Urothelium cell line (cell line): ENCODE measurements around the gene DOCK1.

Experiments used
- DNase-seq: peaks from one replicate; pipeline ENCODE4 v3.0.0; 2011; ENCODE audit warnings: low spot score, mixed read lengths
- FAIRE-seq: peaks from 2 replicates; lab custom pipeline; 2011; peaks lifted over from hg19 to GRCh38; lab: Jason Lieb, UNC

Gene DOCK1

GRCh38 chr10:127326883-127327282 lies 421.7 kb downstream of the DOCK1 start:
- DNase-seq (no peak), FAIRE-seq (no peak)

DNA sequence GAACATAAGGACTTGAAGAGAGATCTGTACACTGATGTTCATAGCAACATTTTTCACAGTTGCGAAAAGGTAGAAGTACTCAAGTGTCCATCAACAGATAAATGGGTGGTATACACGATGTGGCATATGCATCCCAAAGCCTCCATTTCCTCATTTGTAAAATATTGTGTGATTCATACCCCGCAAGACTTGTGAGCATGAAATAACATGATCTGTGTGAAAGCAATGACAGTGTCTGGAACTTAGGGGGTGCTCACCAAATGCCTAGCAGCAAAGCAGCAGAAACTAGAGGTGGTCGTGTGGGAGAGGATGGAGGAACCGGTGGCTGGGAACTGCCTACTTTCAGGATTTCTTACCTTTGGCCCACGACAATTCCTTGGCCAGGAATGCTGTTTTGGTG lies 426.5 kb downstream of the DOCK1 start:
- DNase-seq (no peak), FAIRE-seq (no peak)

- DNase-seq (no peak), FAIRE-seq (no peak)
Measured at GRCh38 chr10:127332631-127333030, 427.4 kb downstream of the DOCK1 start.

GRCh38 chr10:127337801-127338200 lies 432.6 kb downstream of the DOCK1 start:
- DNase-seq = no peak
- no peak for FAIRE-seq

DNA sequence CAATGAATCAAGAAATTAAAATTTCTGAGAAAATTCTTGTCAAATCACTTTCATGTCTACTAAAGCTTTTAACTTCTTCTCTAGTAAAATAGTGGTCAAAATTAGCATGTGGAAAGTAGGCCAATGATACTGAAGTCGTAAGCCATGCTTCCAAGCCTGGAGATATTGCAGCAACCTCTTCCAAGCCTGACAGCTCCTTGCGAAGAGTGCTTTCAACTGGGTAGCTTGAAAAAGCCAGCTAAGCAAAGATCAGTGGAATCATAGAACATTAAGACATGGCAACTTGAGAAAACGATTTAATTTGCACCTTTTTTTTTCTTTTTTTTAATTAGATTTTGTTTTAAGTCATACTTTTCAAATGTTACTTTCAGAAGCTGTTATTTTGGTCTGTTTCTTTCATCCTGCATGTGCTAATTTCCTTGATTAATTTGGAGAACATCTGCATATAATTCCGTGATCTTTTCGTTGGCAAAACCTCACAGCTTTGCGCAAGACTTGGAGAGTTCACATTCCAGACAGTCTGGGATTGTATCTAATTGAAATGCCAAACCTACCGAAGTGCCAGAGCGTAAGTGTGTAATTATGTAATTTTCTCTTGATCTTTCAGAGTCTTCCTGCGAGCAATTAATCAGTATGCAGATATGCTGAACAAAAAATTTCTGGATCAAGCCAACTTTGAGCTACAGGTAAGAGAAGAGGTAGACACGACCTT lies 433.3 kb downstream of the DOCK1 start:
- no peak for DNase-seq

GRCh38 chr10:127343821-127344220 lies 438.6 kb downstream of the DOCK1 start:
- no peak for DNase-seq
- FAIRE-seq = no peak

More for the DNA sequence above, 433.3 kb downstream of the DOCK1 start:
- FAIRE-seq = no peak

- no peak for DNase-seq
- no peak for FAIRE-seq
Measured at GRCh38 chr10:127344346-127344745, 439.1 kb downstream of the DOCK1 start.

GRCh38 chr10:127345231-127345965 lies 440.2 kb downstream of the DOCK1 start:
- DNase-seq (no peak), FAIRE-seq (no peak)

- DNase-seq (no peak), FAIRE-seq (no peak)
Measured at GRCh38 chr10:127346604-127347003, 441.4 kb downstream of the DOCK1 start.

- DNase-seq (no peak), FAIRE-seq (no peak)
Measured at GRCh38 chr10:127347202-127347959, 442.2 kb downstream of the DOCK1 start.

- DNase-seq (no peak), FAIRE-seq (no peak)
Measured at GRCh38 chr10:127349737-127350136, 444.5 kb downstream of the DOCK1 start.

GRCh38 chr10:127351542-127351941 lies 446.3 kb downstream of the DOCK1 start:
- no peak for DNase-seq
- no peak for FAIRE-seq

- DNase-seq (no peak), FAIRE-seq (no peak)
Measured at GRCh38 chr10:127353544-127353943, 448.3 kb downstream of the DOCK1 start.

- DNase-seq (no peak), FAIRE-seq (no peak)
Measured at GRCh38 chr10:127354255-127354654, 449.0 kb downstream of the DOCK1 start.

- DNase-seq (no peak), FAIRE-seq (no peak)
Measured at GRCh38 chr10:127354992-127355391, 449.8 kb downstream of the DOCK1 start.

GRCh38 chr10:127356360-127356759 lies 451.1 kb downstream of the DOCK1 start:
- no peak for FAIRE-seq
- no peak for DNase-seq

- FAIRE-seq (no peak), DNase-seq (no peak)
Measured at GRCh38 chr10:127357265-127357664, 452.0 kb downstream of the DOCK1 start.

DNA sequence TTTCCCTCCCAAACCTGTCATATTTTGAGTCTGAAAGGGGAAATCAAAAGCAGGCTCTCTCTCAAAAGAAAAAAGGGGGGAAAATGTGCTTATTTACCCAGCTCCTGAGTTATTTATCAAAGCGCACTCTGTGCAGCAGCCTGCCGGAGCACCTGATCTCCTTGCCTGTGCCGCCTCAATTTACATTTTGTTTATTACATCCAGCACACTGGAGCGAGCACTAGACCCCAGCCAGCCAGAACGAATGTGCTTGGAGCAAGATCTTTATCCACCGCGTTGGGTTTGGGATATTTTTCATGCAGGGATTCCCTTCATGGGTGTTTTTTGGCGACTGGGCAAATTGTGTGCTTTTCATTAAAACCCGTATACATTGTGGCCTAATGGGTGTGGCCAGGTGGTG lies 453.1 kb downstream of the DOCK1 start:
- FAIRE-seq = no peak
- DNase-seq = no peak

DNA sequence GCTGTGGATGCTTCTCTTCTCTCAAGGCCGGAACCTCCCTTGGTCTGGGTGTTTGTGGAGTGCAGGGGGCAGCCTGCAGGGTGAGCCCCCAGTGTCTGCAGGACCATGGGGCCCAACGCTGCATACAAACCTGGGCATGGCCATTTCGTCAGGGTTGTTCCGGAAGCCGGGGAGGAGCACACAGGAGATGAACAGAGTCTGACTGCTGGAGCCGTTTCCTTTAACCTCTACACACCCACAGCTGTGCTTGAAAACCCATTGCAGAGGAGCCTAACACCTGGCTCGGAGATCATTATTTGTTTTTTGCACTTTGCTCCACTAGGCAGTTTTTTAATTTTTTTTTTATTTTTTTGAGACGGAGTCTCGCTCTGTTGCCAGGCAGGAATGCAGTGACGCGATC lies 458.8 kb downstream of the DOCK1 start:
- DNase-seq (no peak), FAIRE-seq (no peak)

GRCh38 chr10:127368101-127368500 lies 462.9 kb downstream of the DOCK1 start:
- FAIRE-seq (no peak), DNase-seq (no peak)

DNA sequence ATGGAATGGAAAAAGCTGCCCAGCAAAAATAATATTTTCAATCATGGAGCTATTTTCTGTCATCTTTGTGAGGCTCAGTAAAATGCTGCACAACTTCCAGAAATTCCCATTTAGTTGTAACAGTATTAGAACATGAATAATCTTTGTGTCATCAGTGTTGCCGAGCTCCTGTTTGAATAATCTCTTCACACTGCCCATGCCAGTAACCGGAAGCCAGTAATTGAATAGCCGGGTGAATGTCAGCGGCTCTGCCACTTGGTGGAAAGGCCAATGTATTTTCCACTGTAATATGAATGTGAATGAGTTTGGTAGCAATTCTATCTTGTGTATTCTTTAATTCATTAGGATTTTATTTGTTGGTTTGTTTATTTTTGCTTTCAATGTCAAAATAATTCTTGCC lies 463.7 kb downstream of the DOCK1 start:
- FAIRE-seq (no peak), DNase-seq (no peak)

- no peak for FAIRE-seq
Measured at GRCh38 chr10:127370601-127371000, 465.4 kb downstream of the DOCK1 start.

More at GRCh38 chr10:127370601-127371000, 465.4 kb downstream of the DOCK1 start:
- DNase-seq = no peak
